ENCODE results near the gene SORCS2. TPM values are rescaled to one million over a fixed set of nuclear protein-coding genes. Genes with fewer than 3 reads are reported as not detected.

Gene SORCS2
- total and polyA plus RNA-seq, 2 of the 8 experiments (the other 6 are each of a cell fraction or from before 2014, with no cell fraction given), result 0.36 to 1.8 TPM

DNA sequence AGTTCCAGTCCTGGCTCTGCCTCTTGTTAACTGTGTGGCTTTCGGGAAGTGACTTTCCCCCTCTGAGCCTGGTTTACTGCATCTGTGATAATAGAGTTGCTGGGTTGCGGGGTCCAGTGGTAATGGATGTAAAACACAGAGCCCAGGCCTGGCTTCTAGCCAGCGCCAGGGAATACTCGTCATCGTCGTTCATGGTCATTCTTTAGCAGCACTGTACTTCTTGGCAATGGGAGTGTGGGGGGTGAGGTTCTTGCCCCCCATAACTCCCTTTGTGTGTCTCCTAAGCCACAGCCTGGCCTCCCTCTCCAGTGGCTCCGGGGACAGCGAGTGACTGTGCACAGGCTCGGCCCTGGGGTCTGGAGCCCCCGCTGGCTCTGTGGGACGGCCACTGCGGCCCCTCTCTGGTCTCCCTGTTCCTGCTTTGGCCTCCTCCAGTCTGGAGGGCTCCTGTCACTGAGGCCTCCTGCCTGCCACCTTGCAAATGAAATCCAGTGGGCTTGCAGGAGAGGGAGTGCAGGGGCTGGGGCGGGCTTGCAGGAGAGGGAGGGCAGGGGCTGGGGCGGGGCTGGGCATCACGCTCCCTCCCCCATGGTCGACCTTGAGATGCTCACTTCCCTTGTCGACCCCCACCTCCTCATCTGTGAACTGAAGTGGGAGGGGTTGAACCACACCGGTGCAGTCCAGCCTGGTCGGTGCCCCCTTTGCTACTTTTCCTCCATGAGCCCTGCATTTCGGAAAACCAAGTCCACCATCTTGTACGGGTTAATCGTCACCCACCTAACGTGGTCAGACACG, 229.2 kb downstream of the SORCS2 start (continued):
- TF ChIP-seq CHD7 (IDR thresholded peaks at IDR 0.05; ENCODE audit: insufficient replicate concordance, low read length) (no peak), BRCA1 (IDR thresholded peaks at IDR 0.05; ENCODE audit: low read depth, low read length) (no peak), ASH2L (IDR thresholded peaks at IDR 0.05; ENCODE audit: low read length) (no peak), ATF2 (IDR thresholded peaks at IDR 0.05; ENCODE audit: low read length) (no peak), CBX5 (IDR thresholded peaks at IDR 0.05; ENCODE audit: low read depth, low read length) (no peak)
- TF ChIP-seq, protein P1, sequence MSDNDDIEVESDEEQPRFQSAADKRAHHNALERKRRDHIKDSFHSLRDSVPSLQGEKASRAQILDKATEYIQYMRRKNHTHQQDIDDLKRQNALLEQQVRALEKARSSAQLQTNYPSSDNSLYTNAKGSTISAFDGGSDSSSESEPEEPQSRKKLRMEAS (IDR thresholded peaks at IDR 0.05), result no peak
